B cell (primary cell): ENCODE measurements around the gene RCC1. TPM values are rescaled to one million over a fixed set of nuclear protein-coding genes. Genes with fewer than 3 reads are reported as not detected.
"Not testable (repeated sequence)": the region's sequence is repeated elsewhere in the genome, so short reads cannot be mapped to it uniquely, and the experiment has no call there.

Experiments
- ATAC-seq: fragments of 200-7000 bp; cut with Tn5 transposase; one replicate; pipeline ENCODE4 v1.10.0; 2021; ENCODE audit warnings: low read depth, mild to moderate bottlenecking, moderate number of reproducible peaks, moderate library complexity
- CTCF ChIA-PET: fragments of 350-600 bp; sonication (Branson Sonifier 250); formaldehyde crosslinking; loops from one replicate; lab custom pipeline; 2021; ENCODE audit warnings: antibody characterized with exemption, inconsistent platforms; lab: Charles Lee
- POLR2A ChIA-PET: fragments of 350-600 bp; sonication (Branson Sonifier 250); formaldehyde crosslinking; loops from one replicate; lab custom pipeline; 2021; ENCODE audit warnings: antibody characterized with exemption; lab: Charles Lee
- DNase-seq: peaks from one replicate; pipeline ENCODE4 v3.0.0; 2013
- H2AFZ ChIP-seq: 2 replicates; pipeline ENCODE4 v1.6.1; 2012; ENCODE audit warnings: mild to moderate bottlenecking, low read depth, low read length; ENCODE audit not compliant: insufficient read depth, poor library complexity, severe bottlenecking
- H3K27ac ChIP-seq, 2 donors: 1 replicate in 1 of 2; 2 replicates in 1 of 2; pipeline ENCODE4 v1.5.1; 2012 to 2013; ENCODE audit warnings: low read length in 2 of 2, mild to moderate bottlenecking in 2 of 2, moderate library complexity in 1 of 2
- H3K27me3 ChIP-seq, 4 experiments: fragments of 200-600 bp in 1 of 4; sonication (generic) in 1 of 4; replicated peaks in 1 of 4; 1 replicate in 2 of 4; 2 replicates in 2 of 4; pipeline versions ENCODE4 v1.6.1 to v1.7.0; 2013 to 2016; ENCODE audit warnings: low read length in 3 of 4, mild to moderate bottlenecking in 2 of 4, mixed read lengths in 1 of 4, moderate library complexity in 1 of 4; ENCODE audit not compliant: insufficient read depth in 4 of 4, control insufficient read depth in 3 of 4; ENCODE audit errors: control extremely low read depth in 1 of 4
- H3K36me3 ChIP-seq, 2 experiments: replicated peaks in 1 of 2; 1 replicate in 1 of 2; 2 replicates in 1 of 2; pipeline versions ENCODE4 v1.6.1 to v1.7.1; 2013; ENCODE audit warnings: low read length in 1 of 2; ENCODE audit not compliant: insufficient read depth in 2 of 2, control insufficient read depth in 1 of 2; ENCODE audit errors: control extremely low read depth in 1 of 2, extremely low read depth in 1 of 2
- H3K4me1 ChIP-seq, 2 donors: fragments of 200-600 bp in 1 of 2; sonication (generic) in 1 of 2; 1 replicate in 1 of 2; 2 replicates in 1 of 2; pipeline versions ENCODE4 v1.5.1 to v1.6.1; 2013 to 2017; ENCODE audit warnings: low read length in 2 of 2; ENCODE audit not compliant: control insufficient read depth in 2 of 2, insufficient read depth in 2 of 2
- H3K4me2 ChIP-seq: replicated peaks from 2 replicates; pipeline ENCODE3; 2012; ENCODE audit warnings: mild to moderate bottlenecking, low read depth, low read length; ENCODE audit not compliant: poor library complexity, severe bottlenecking
- H3K4me3 ChIP-seq, 5 experiments: fragments of 200-600 bp in 1 of 5; sonication (generic) in 1 of 5; 1 replicate in 3 of 5; 2 replicates in 2 of 5; pipeline versions ENCODE4 v1.5.1 to v1.7.0; 2011 to 2016; ENCODE audit warnings: low read length in 4 of 5, mild to moderate bottlenecking in 4 of 5, low read depth in 2 of 5, control low read depth in 1 of 5, moderate library complexity in 1 of 5; ENCODE audit not compliant: insufficient read depth in 1 of 5; ENCODE audit errors: control extremely low read depth in 1 of 5, extremely low read depth in 1 of 5
- H3K79me2 ChIP-seq: fragments of 200-600 bp; sonication (generic); one replicate; pipeline ENCODE4 v1.6.0; 2016; ENCODE audit warnings: low read length; ENCODE audit not compliant: control insufficient read depth, insufficient read depth
- H3K9ac ChIP-seq: fragments of 200-600 bp; sonication (generic); 2 replicates; pipeline ENCODE4 v1.6.1; 2017; ENCODE audit warnings: mild to moderate bottlenecking, low read length, moderate library complexity
- H3K9me3 ChIP-seq, 3 donors: one replicate each; pipeline versions ENCODE4 v1.6.1 to v1.7.1; 2013; ENCODE audit warnings: low read length in 2 of 3; ENCODE audit not compliant: control insufficient read depth in 2 of 3, insufficient read depth in 1 of 3; ENCODE audit errors: control extremely low read depth in 1 of 3
- H4K20me1 ChIP-seq: 2 replicates; pipeline ENCODE4 v1.6.0; 2012; ENCODE audit warnings: mild to moderate bottlenecking, low read length; ENCODE audit not compliant: insufficient read depth, control insufficient read depth, poor library complexity, severe bottlenecking
- H3K27ac Mint-ChIP-seq: one replicate; pipeline ENCODE4 v1.8.0; 2021; ENCODE audit warnings: mixed read lengths
- H3K27me3 Mint-ChIP-seq: one replicate; pipeline ENCODE4 v1.8.0; 2021; ENCODE audit warnings: mixed read lengths
- H3K4me1 Mint-ChIP-seq: one replicate; pipeline ENCODE4 v1.8.0; 2021; ENCODE audit warnings: mixed read lengths
- H3K4me3 Mint-ChIP-seq: one replicate; pipeline ENCODE4 v1.8.0; 2021; ENCODE audit warnings: mixed read lengths
- H3K9me3 Mint-ChIP-seq: one replicate; pipeline ENCODE4 v1.8.0; 2022; ENCODE audit warnings: mixed read lengths; ENCODE audit not compliant: insufficient read depth
- CTCF ChIP-seq: fragments of 200-600 bp; IDR thresholded peaks from one replicate; pipeline ENCODE4 v1.8.0; 2022; ENCODE audit warnings: antibody characterized with exemption, mild to moderate bottlenecking
- EZH2 ChIP-seq: IDR thresholded peaks from 2 replicates; pipeline ENCODE4 v1.6.1; 2012; ENCODE audit warnings: borderline replicate concordance, low read depth, mild to moderate bottlenecking, moderate library complexity, low read length; ENCODE audit not compliant: insufficient read depth, poor library complexity, severe bottlenecking
- WGBS: methylation state at CpG from one replicate; pipeline ENCODE4 v1.1.5; 2013; ENCODE audit warnings: missing lambda C conversion rate; ENCODE audit not compliant: insufficient coverage; 5-methylcytosine and 5-hydroxymethylcytosine counted together
- intact Hi-C: fragments of 100-400 bp; cut with micrococcal nuclease; formaldehyde crosslinking; loops from one replicate; pipeline ENCODE4 v1.10.0; 2022
- polyA plus RNA-seq: library from polyadenylated mRNA; depleted of rRNA; stranded (reverse); fragments of >200 nt; gene quantifications from 2 replicates; pipeline ENCODE4 v1.2.3, GENCODE V29; 2012
- total RNA-seq, 2 donors: library from RNA; stranded (reverse); fragments of 120-200 nt in 1 of 2; gene quantifications; 1 replicate in 1 of 2; 2 replicates in 1 of 2; pipeline versions ENCODE4 v1.2.3 to v1.2.4, GENCODE V29; 2013 to 2022

The RCC1 gene
- total and polyA plus RNA-seq, 2 donors (not counting 1 experiment from before 2014, with no cell fraction given) = 9.7 to 17.5 TPM

GRCh38 chr1:28540651-28541050 is 34.8 kb downstream of the RCC1 start:
- Histone ChIP-seq H4K20me1 (no peaks in the 10 kb centered on the region), H3K9ac (no peak overlapping the region), H2AFZ (no peak overlapping the region), H3K4me2 (no peak overlapping the region), H3K27ac (no peak overlapping the region), H3K4me1 (no peaks in the 10 kb centered on the region), H3K9me3 (no peaks in the 10 kb centered on the region), H3K36me3 (peaks cover 0 to 19% of the 10 kb centered on the region in 2 experiments), H3K27me3 (no peaks in the 10 kb centered on the region), H3K79me2 (no peaks in the 10 kb centered on the region), H3K4me3 (no peak overlapping the region)
- intact Hi-C loops = no loop called here
- POLR2A ChIA-PET = no interaction called here
- H3K4me1 Mint-ChIP-seq = no peaks in the 10 kb centered on the region
- no peak overlapping the region for H3K4me3 Mint-ChIP-seq
- ATAC-seq (no peak), DNase-seq (no peak)
- H3K9me3 Mint-ChIP-seq = no peaks in the 10 kb centered on the region
- WGBS = 94% methylated on average over 3 of the region's 7 CpGs
- CTCF ChIA-PET = no interaction called here
- no peak overlapping the region for H3K27ac Mint-ChIP-seq
- no peaks in the 10 kb centered on the region for H3K27me3 Mint-ChIP-seq
- no peak for TF ChIP-seq EZH2
- no peak for TF ChIP-seq CTCF

GRCh38 chr1:28541414-28542015 is 35.7 kb downstream of the RCC1 start:
- H3K27me3 Mint-ChIP-seq, H3K4me1 Mint-ChIP-seq, H3K27me3 ChIP-seq, H3K27ac ChIP-seq, H3K27ac Mint-ChIP-seq, H3K9me3 ChIP-seq, DNase-seq, H3K4me3 Mint-ChIP-seq, H3K4me2 ChIP-seq, CTCF ChIA-PET, H3K4me3 ChIP-seq, H3K9ac ChIP-seq, H3K9me3 Mint-ChIP-seq, intact Hi-C loops, H3K4me1 ChIP-seq, ATAC-seq, H3K79me2 ChIP-seq, H2AFZ ChIP-seq, H4K20me1 ChIP-seq: not testable (repeated sequence)
- WGBS = 100% methylated on average over 4 of the region's 8 CpGs
- POLR2A ChIA-PET = interaction anchor here (0.7 kb wide), 1 partner anchor 544 kb away, joined by 3 read pairs; no protein-coding TSS in a partner anchor
- peaks cover 0 to 13% of the 10 kb centered on the region in 2 experiments for H3K36me3 ChIP-seq
